GM18502 (cell line): ENCODE data around the gene DACH2.
"Not testable (repeated sequence)": the region's sequence is repeated elsewhere in the genome, so short reads cannot be mapped to it uniquely, and the experiment has no call there.

Experiments
- ATAC-seq: cut with Tn5 transposase; IDR thresholded peaks from one replicate; pipeline ENCODE4 v1.9.1; 2021; ENCODE audit warnings: mild to moderate bottlenecking; ENCODE audit not compliant: unreplicated experiment, poor library complexity

Gene DACH2

GRCh38 chrX:86148024-86148511, at the start of gene DACH2:
Gene DACH2 (plus strand): TSS chrX:86148451.
- ATAC-seq: peak; percentile 96

- no peak for ATAC-seq
These were observed 45.9 kb upstream of the DACH2 start for GRCh38 chrX:86102341-86102740.

- no peak for ATAC-seq
These were observed 45.2 kb upstream of the DACH2 start for GRCh38 chrX:86103061-86103460.

GRCh38 chrX:86104526-86104925, 43.7 kb upstream of the DACH2 start:
- no peak for ATAC-seq

GRCh38 chrX:86121916-86122315, 26.3 kb upstream of the DACH2 start:
- ATAC-seq: no peak

- ATAC-seq: peak; percentile 56
These were observed 14.5 kb upstream of the DACH2 start for GRCh38 chrX:86133761-86134160.

GRCh38 chrX:86137071-86137470, 11.2 kb upstream of the DACH2 start:
- ATAC-seq: no peak

- no peak for ATAC-seq
These were observed 6.5 kb upstream of the DACH2 start for GRCh38 chrX:86141786-86142185.

- ATAC-seq: no peak
These were observed 2.1 kb upstream of the DACH2 start for GRCh38 chrX:86146102-86146501.

GRCh38 chrX:86148594-86148993, 343 bp downstream of the DACH2 start:
- ATAC-seq: no peak

- ATAC-seq: no peak
These were observed 868 bp downstream of the DACH2 start for GRCh38 chrX:86149119-86149518.

- ATAC-seq: no peak
These were observed 6.3 kb downstream of the DACH2 start for GRCh38 chrX:86154553-86154952.

- ATAC-seq: peak; percentile 83
These were observed 23.1 kb downstream of the DACH2 start for GRCh38 chrX:86171366-86171765.

GRCh38 chrX:86178906-86179305, 30.7 kb downstream of the DACH2 start:
- no peak for ATAC-seq

- ATAC-seq: not testable (repeated sequence)
These were observed 33.1 kb downstream of the DACH2 start for GRCh38 chrX:86181325-86181724.

GRCh38 chrX:86192827-86193226, 44.6 kb downstream of the DACH2 start:
- ATAC-seq: no peak

- no peak for ATAC-seq
These were observed 46.5 kb downstream of the DACH2 start for GRCh38 chrX:86194758-86195157.

- no peak for ATAC-seq
These were observed 47.1 kb downstream of the DACH2 start for GRCh38 chrX:86195343-86195742.

GRCh38 chrX:86197815-86198214, 49.6 kb downstream of the DACH2 start:
- no peak for ATAC-seq

- ATAC-seq: no peak
These were observed 62.5 kb downstream of the DACH2 start for GRCh38 chrX:86210772-86211171.

GRCh38 chrX:86215260-86215659, 67.0 kb downstream of the DACH2 start:
- no peak for ATAC-seq

GRCh38 chrX:86237482-86237881, 89.2 kb downstream of the DACH2 start:
- no peak for ATAC-seq

GRCh38 chrX:86241547-86241946, 93.3 kb downstream of the DACH2 start:
- ATAC-seq: no peak
